ENCODE data around the gene AKAP5. TPM values are rescaled to one million over a fixed set of nuclear protein-coding genes. Genes with fewer than 3 reads are reported as not detected.

The AKAP5 gene
- total RNA-seq, 2 experiments from 2014 or later = 8.8 to 23.2 TPM

- Mint-ChIP-seq H3K27me3 (no peaks in the 10 kb centered on the region), H3K4me1 (peaks cover 50% of the 10 kb centered on the region), H3K36me3 (peaks cover 46% of the 10 kb centered on the region), H3K4me3 (no peak overlapping the region), H3K9me3 (ENCODE audit: low read depth) (no peaks in the 10 kb centered on the region), H3K27ac (peak overlapping the region; percentile 57)
- ATAC-seq = no peak
- DNase-seq = no peak
- CTCF ChIA-PET = interaction anchor here (1.2 to 9.0 kb wide), 4 partner anchors 10 to 151 kb away, joined by 3 to 70 read pairs (median 14); no protein-coding TSS in a partner anchor
Observed at GRCh38 chr14:64495252-64495651, 30.0 kb downstream of the AKAP5 start.

GRCh38 chr14:64496764-64497163 is 31.5 kb downstream of the AKAP5 start:
- no peaks in the 10 kb centered on the region for H3K27me3 Mint-ChIP-seq
- H3K36me3 Mint-ChIP-seq = peaks cover 42% of the 10 kb centered on the region
- no peak for DNase-seq
- CTCF ChIA-PET = interaction anchor here (0.9 to 9.0 kb wide), 6 partner anchors 10 to 193 kb away, joined by 3 to 70 read pairs (median 6); no protein-coding TSS in a partner anchor
- H3K27ac Mint-ChIP-seq = no peak overlapping the region
- H3K9me3 Mint-ChIP-seq (ENCODE audit: low read depth) = no peaks in the 10 kb centered on the region
- peaks cover 53% of the 10 kb centered on the region for H3K4me1 Mint-ChIP-seq
- no peak overlapping the region for H3K4me3 Mint-ChIP-seq
- ATAC-seq = no peak

DNA sequence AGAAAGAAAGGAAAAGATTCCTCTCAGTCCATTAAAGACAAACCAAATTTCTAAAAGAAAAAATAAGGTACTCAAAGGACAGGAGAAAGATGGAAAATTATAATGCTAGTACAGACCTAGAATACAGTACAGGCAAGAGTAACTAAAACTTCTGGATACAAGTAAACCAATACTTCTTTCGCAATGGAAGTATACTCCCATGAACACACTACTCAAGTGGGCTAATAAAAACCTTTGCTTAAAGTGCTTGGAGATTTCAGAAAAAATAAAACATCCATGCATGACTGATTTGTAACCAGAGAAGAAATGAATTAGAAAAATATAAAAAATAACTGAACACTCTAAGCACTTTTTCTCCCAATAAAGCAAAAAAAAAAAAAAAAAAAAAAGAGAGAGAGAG is 34.8 kb downstream of the AKAP5 start:
- Mint-ChIP-seq H3K36me3 (peaks cover 50% of the 10 kb centered on the region), H3K9me3 (ENCODE audit: low read depth) (no peaks in the 10 kb centered on the region), H3K27ac (peak overlapping the region; percentile 99), H3K4me3 (peak overlapping the region; percentile 91), H3K4me1 (peaks cover 42% of the 10 kb centered on the region), H3K27me3 (no peaks in the 10 kb centered on the region)
- DNase-seq = no peak
- CTCF ChIA-PET = interaction anchor here (1.3 to 3.3 kb wide), 2 partner anchors 11 to 18 kb away, joined by 3 to 22 read pairs; no protein-coding TSS in a partner anchor
- no peak for ATAC-seq

GRCh38 chr14:64501411-64502171 is 36.3 kb downstream of the AKAP5 start:
- DNase-seq = peak; percentile 49
- Mint-ChIP-seq H3K4me3 (peak overlapping the region; percentile 91), H3K27ac (peak overlapping the region; percentile 99), H3K27me3 (no peaks in the 10 kb centered on the region), H3K9me3 (ENCODE audit: low read depth) (no peaks in the 10 kb centered on the region), H3K4me1 (peaks cover 43% of the 10 kb centered on the region), H3K36me3 (peaks cover 56% of the 10 kb centered on the region)
- ATAC-seq = no peak
- CTCF ChIA-PET = interaction anchor here (1.0 to 3.3 kb wide), 9 partner anchors 10 to 72 kb away, joined by 3 to 22 read pairs (median 4); no protein-coding TSS in a partner anchor

DNA sequence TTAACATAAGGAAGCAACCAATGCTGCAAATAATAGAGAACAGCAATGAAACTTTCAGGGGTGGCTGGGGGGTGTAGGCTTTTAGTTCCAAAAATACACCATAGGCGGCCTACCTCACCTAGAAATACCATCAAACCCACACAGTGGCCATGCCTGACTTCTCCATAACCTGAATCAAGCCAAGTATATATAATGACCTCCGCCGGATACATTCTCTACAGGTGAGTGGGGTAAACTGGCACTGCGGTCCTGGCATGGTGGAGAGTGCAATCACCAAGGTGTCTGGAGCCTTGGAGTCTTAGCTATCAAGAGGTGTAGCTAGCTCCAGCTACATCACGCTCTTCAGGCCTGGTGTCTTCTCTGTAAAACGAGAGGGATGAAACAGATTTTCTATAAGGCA is 37.2 kb downstream of the AKAP5 start:
- CTCF ChIA-PET = interaction anchor here (0.6 to 3.3 kb wide), 11 partner anchors 9 to 978 kb away, joined by 3 to 22 read pairs (median 4); no protein-coding TSS in a partner anchor
- H3K4me3 Mint-ChIP-seq = peak overlapping the region; percentile 91
- peaks cover 42% of the 10 kb centered on the region for H3K4me1 Mint-ChIP-seq
- peaks cover 56% of the 10 kb centered on the region for H3K36me3 Mint-ChIP-seq
- peak; percentile 54 for DNase-seq
- no peaks in the 10 kb centered on the region for H3K27me3 Mint-ChIP-seq
- peak overlapping the region; percentile 99 for H3K27ac Mint-ChIP-seq
- ATAC-seq = no peak
- no peaks in the 10 kb centered on the region for H3K9me3 Mint-ChIP-seq (ENCODE audit: low read depth)

GRCh38 chr14:64502887-64503433 is 37.7 kb downstream of the AKAP5 start:
- H3K4me3 Mint-ChIP-seq = peak overlapping the region; percentile 91
- CTCF ChIA-PET = interaction anchor here (0.6 to 3.3 kb wide), 9 partner anchors 8 to 977 kb away, joined by 3 to 22 read pairs (median 4); no protein-coding TSS in a partner anchor
- H3K27me3 Mint-ChIP-seq = no peaks in the 10 kb centered on the region
- ATAC-seq (no peak), DNase-seq (peak; percentile 53)
- peaks cover 42% of the 10 kb centered on the region for H3K4me1 Mint-ChIP-seq
- H3K27ac Mint-ChIP-seq = peak overlapping the region; percentile 99
- H3K9me3 Mint-ChIP-seq (ENCODE audit: low read depth) = no peaks in the 10 kb centered on the region
- H3K36me3 Mint-ChIP-seq = peaks cover 55% of the 10 kb centered on the region

DNA sequence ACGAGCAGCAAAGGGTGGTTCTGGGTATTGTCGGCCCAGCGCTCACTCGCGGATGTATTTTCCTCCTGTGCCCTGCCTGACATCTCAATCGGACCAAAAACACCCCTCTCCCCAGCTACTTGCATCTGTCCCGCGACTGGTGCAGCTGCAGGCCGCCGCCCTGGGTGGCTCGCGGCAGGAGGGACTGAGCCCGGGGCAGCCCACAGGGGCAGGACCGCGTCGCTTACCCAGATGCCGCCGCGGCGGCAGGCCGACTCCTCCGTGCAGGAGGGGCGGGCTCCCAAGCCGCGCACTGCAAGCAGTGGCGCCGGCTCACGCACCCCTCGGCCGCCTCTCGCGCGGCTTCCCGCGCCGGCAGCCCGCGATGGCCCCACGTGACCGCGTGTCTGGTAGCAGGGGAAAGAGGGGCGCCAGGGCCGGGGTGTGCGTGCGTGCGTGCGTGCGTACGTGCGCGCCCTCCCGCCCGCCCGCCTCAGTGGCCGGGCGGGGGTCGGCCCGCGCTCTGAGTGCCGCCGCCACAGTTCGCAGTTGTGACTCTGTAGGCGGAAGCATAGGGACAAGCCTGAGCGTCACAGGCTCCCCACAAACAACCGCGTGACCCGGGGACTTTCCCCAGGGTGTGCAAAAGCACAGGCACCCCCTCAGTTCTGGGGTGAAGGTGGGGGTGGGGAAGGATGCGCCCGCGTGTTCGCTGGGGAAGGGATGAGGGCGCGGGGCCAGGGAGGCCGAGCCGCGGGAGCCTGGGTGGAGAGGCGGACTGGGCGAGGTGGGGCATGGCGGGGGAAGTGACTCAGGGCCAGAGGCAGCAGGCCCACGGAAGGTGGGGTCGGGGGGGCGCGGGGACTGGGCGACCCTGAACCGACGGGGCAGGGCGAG is 38.4 kb downstream of the AKAP5 start, which contains the start of gene ZBTB25:
TSS of gene ZBTB25 (minus strand) at position 405 of the 876 bp plus-strand sequence. CDS start 13,305 bp downstream, outside the sequence.
- Mint-ChIP-seq H3K9me3 (ENCODE audit: low read depth) (no peaks in the 10 kb centered on the region), H3K27me3 (no peaks in the 10 kb centered on the region), H3K4me3 (peak within 1 kb of the TSS; percentile 91), H3K27ac (peak within 1 kb of the TSS; percentile 99), H3K36me3 (peaks cover 55% of the 10 kb centered on the region), H3K4me1 (peaks cover 46% of the 10 kb centered on the region)
- CTCF ChIA-PET = interaction anchor here (0.7 to 3.3 kb wide), 6 partner anchors 8 to 74 kb away, joined by 3 to 22 read pairs (median 4); no protein-coding TSS in a partner anchor
- DNase-seq (peak; percentile 99), ATAC-seq (peak; percentile 68)

DNA sequence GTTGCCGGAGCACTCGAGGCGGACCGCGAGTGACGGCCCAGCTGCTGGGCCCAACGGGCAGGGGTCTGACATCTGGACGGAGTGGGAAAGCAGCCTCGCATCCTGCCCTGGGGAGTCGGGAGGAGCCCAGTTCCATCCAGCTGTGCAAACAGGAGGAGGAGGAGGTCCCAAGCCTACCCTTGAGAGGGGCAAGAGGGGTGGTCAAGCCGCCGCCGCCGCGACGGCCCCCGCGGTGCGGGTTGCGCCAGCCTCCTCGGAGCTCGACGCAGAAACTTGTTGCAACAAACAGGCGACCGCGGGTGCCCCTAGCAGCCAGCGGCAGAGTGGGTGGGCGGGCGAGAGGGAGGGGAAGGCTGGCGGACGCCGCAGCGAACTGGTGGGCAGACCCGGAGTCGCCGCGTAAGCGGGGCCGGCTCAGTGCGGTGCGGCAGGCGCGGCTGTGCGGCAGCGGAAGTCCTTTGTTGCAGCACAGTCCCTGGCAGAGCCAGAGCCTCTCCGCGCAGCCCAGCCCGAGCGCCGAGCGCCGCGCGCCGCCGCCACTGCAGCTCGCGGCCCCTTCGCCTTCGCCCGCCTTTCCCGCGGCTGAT is 39.1 kb downstream of the AKAP5 start, which contains the start of gene ZBTB1:
TSS of gene ZBTB1 (plus strand) at position 461 of the 587 bp plus-strand sequence. CDS start 16,735 bp downstream, outside the sequence.
- CTCF ChIA-PET = interaction anchor here (0.6 to 1.8 kb wide), 3 partner anchors 75 to 169 kb away, joined by 3 to 4 read pairs (median 3); no protein-coding TSS in a partner anchor
- no peaks in the 10 kb centered on the region for H3K9me3 Mint-ChIP-seq (ENCODE audit: low read depth)
- peak within 1 kb of the TSS; percentile 91 for H3K4me3 Mint-ChIP-seq
- ATAC-seq (peak; percentile 47), DNase-seq (peak; percentile 91)
- H3K27me3 Mint-ChIP-seq = no peaks in the 10 kb centered on the region
- peaks cover 50% of the 10 kb centered on the region for H3K4me1 Mint-ChIP-seq
- peaks cover 53% of the 10 kb centered on the region for H3K36me3 Mint-ChIP-seq
- H3K27ac Mint-ChIP-seq = peak within 1 kb of the TSS; percentile 99

DNA sequence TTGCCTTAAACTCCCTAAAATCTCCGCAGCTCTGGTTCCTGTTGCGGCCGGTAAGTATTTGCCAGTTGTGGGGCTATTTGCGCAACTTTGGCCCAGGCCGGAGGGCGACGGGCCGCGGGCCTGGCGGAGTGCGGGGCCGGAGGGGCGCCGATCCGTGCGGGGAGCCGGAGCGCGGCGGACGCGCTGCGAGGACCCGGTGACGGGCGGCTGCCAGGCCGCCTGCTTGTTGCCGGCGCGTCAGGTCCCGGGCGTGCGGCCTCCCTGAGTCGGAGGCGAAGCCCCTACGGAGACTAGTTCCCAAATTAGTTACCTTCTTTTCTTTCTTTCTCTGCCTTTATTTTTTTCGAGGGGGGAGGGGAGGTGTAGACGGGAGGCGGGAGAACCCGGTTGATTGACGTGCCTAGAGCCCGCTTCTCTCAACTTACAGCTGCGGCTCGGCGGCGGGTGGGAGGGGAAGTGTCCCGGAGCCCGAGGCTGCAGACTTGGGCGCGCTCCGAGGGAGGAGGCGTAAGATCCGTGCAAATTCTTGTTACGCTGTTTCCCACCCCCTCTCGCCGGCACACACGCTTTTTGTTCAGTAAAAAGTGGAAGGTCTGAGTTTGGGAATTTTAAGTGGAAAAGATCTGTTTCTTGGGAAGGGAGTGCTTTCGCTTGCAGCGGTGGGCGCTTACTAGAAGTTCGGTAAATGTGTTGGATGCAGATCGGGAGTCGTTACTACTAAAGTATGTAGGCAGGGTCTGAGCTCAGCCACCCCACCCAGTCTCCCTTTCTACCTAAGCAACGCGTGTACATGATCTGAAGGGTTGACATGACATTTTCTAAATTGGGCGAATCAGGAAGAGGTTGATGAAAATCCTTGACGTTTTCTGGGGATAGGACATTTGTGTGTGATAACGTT is 39.8 kb downstream of the AKAP5 start:
- ATAC-seq = peak; percentile 38
- peak; percentile 94 for DNase-seq
- peak overlapping the region; percentile 91 for H3K4me3 Mint-ChIP-seq
- peaks cover 48% of the 10 kb centered on the region for H3K36me3 Mint-ChIP-seq
- no peaks in the 10 kb centered on the region for H3K27me3 Mint-ChIP-seq
- CTCF ChIA-PET = interaction anchor here (0.6 to 1.8 kb wide), 5 partner anchors 17 to 170 kb away, joined by 3 to 4 read pairs (median 3); no protein-coding TSS in a partner anchor
- peak overlapping the region; percentile 98 for H3K27ac Mint-ChIP-seq
- H3K9me3 Mint-ChIP-seq (ENCODE audit: low read depth) = no peaks in the 10 kb centered on the region
- peaks cover 49% of the 10 kb centered on the region for H3K4me1 Mint-ChIP-seq

GRCh38 chr14:64506721-64507120 is 41.4 kb downstream of the AKAP5 start:
- Mint-ChIP-seq H3K4me3 (peak overlapping the region; percentile 91), H3K4me1 (peaks cover 52% of the 10 kb centered on the region), H3K9me3 (ENCODE audit: low read depth) (no peaks in the 10 kb centered on the region), H3K36me3 (peaks cover 51% of the 10 kb centered on the region), H3K27me3 (no peaks in the 10 kb centered on the region), H3K27ac (peak overlapping the region; percentile 98)
- no peak for DNase-seq
- no peak for ATAC-seq
- CTCF ChIA-PET = interaction anchor here (0.8 kb wide), 1 partner anchor 40 kb away, joined by 3 read pairs; no protein-coding TSS in a partner anchor

GRCh38 chr14:64507376-64508156 is 42.3 kb downstream of the AKAP5 start:
- H3K36me3 Mint-ChIP-seq = peaks cover 43% of the 10 kb centered on the region
- no peak for DNase-seq
- no peaks in the 10 kb centered on the region for H3K9me3 Mint-ChIP-seq (ENCODE audit: low read depth)
- H3K4me1 Mint-ChIP-seq = peaks cover 54% of the 10 kb centered on the region
- H3K27me3 Mint-ChIP-seq = no peaks in the 10 kb centered on the region
- CTCF ChIA-PET = interaction anchor here (0.8 to 5.5 kb wide), 6 partner anchors 13 to 120 kb away, joined by 3 to 70 read pairs (median 5); partner anchors contain the start of gene MTHFD1
- ATAC-seq = no peak
- H3K4me3 Mint-ChIP-seq = peak overlapping the region; percentile 91
- H3K27ac Mint-ChIP-seq = peak overlapping the region; percentile 98
